ENCODE measurements around the gene PDK1. TPM values are rescaled to one million over a fixed set of nuclear protein-coding genes. Genes with fewer than 3 reads are reported as not detected.

Gene PDK1
- total and polyA plus RNA-seq, 4 donors, result 2.9 to 20.9 (median 8.6) TPM

DNA sequence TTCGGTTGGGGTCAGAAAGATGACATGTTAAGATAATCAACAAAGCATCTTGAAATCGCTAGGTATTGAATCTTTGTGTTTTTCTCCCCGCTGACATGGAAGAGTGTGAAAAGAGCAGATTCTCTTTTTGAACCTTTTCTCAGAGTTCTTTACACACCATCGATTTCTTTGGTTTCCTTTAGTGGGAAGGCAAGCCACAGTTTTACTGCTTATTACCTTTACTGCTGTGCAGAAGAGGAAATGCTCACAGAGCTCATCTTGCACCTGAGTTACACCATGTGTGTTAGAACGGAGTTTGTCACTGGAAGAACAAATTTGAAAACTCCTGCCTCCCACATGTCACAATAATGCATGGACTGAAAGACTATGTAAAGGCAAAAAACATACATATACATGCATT, 45.3 kb upstream of the PDK1 start:
- H3K27ac ChIP-seq (ENCODE audit: low read depth in 1 of 2, low read length in 1 of 2), result no peak overlapping the region
- no peak for ATAC-seq (ENCODE audit: insufficient read depth, low FRiP score)
- 50 to 90% methylated on average over 5 of the region's 5 CpGs for WGBS, 2 donors

GRCh38 chr2:172512810-172513523, 42.9 kb upstream of the PDK1 start:
- 89 to 95% methylated on average over 5 of the region's 5 CpGs for WGBS, 2 donors
- Histone ChIP-seq H3K36me3 (ENCODE audit: control insufficient read depth in 4 of 4, insufficient read depth in 4 of 4, low read length in 4 of 4) (no peaks in the 10 kb centered on the region), H3K9ac (ENCODE audit: insufficient read depth in 1 of 2, low read length in 2 of 2) (no peak overlapping the region), H3K27ac (ENCODE audit: low read depth in 1 of 2, low read length in 1 of 2) (no peak overlapping the region), H3K27me3 (ENCODE audit: control insufficient read depth in 3 of 3, insufficient read depth in 3 of 3, low read length in 2 of 3) (no peaks in the 10 kb centered on the region), H3K9me3 (ENCODE audit: control insufficient read depth in 4 of 4, insufficient read depth in 3 of 4, low read length in 3 of 4) (peaks cover 0 to 12% (median 8%) of the 10 kb centered on the region in 4 donors), H3K4me3 (no peak overlapping the region), H3K4me1 (ENCODE audit: control insufficient read depth in 5 of 5, insufficient read depth in 5 of 5, low read length in 5 of 5) (no peaks in the 10 kb centered on the region)
- ATAC-seq (ENCODE audit: insufficient read depth, low FRiP score), result no peak
- DNase-seq, result no peak
- TF ChIP-seq, protein P1, sequence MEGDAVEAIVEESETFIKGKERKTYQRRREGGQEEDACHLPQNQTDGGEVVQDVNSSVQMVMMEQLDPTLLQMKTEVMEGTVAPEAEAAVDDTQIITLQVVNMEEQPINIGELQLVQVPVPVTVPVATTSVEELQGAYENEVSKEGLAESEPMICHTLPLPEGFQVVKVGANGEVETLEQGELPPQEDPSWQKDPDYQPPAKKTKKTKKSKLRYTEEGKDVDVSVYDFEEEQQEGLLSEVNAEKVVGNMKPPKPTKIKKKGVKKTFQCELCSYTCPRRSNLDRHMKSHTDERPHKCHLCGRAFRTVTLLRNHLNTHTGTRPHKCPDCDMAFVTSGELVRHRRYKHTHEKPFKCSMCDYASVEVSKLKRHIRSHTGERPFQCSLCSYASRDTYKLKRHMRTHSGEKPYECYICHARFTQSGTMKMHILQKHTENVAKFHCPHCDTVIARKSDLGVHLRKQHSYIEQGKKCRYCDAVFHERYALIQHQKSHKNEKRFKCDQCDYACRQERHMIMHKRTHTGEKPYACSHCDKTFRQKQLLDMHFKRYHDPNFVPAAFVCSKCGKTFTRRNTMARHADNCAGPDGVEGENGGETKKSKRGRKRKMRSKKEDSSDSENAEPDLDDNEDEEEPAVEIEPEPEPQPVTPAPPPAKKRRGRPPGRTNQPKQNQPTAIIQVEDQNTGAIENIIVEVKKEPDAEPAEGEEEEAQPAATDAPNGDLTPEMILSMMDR (IDR thresholded peaks at IDR 0.05; ENCODE audit: control extremely low read depth, extremely low read depth), result no peak

More for the DNA sequence above, 45.3 kb upstream of the PDK1 start:
- peaks cover 0 to 12% (median 8%) of the 10 kb centered on the region in 4 donors for H3K9me3 ChIP-seq (ENCODE audit: control insufficient read depth in 4 of 4, insufficient read depth in 3 of 4, low read length in 3 of 4)
- H3K4me1 ChIP-seq (ENCODE audit: control insufficient read depth in 5 of 5, insufficient read depth in 5 of 5, low read length in 5 of 5), result no peaks in the 10 kb centered on the region
- H3K36me3 ChIP-seq (ENCODE audit: control insufficient read depth in 4 of 4, insufficient read depth in 4 of 4, low read length in 4 of 4), result no peaks in the 10 kb centered on the region
- H3K4me3 ChIP-seq, result no peak overlapping the region
- H3K27me3 ChIP-seq (ENCODE audit: control insufficient read depth in 3 of 3, insufficient read depth in 3 of 3, low read length in 2 of 3), result no peaks in the 10 kb centered on the region
- H3K9ac ChIP-seq (ENCODE audit: insufficient read depth in 1 of 2, low read length in 2 of 2), result no peak overlapping the region
- TF ChIP-seq, protein P1 (IDR thresholded peaks at IDR 0.05; ENCODE audit: control extremely low read depth, extremely low read depth), result no peak
- no peak for DNase-seq

- peaks cover 0 to 12% (median 8%) of the 10 kb centered on the region in 4 donors for H3K9me3 ChIP-seq (ENCODE audit: control insufficient read depth in 4 of 4, insufficient read depth in 3 of 4, low read length in 3 of 4)
- TF ChIP-seq, protein P1 (IDR thresholded peaks at IDR 0.05; ENCODE audit: control extremely low read depth, extremely low read depth), result no peak
These were observed 42.4 kb upstream of the PDK1 start for GRCh38 chr2:172513524-172513900.

More at GRCh38 chr2:172513524-172513900, 42.4 kb upstream of the PDK1 start:
- Histone ChIP-seq H3K27ac (ENCODE audit: low read depth in 1 of 2, low read length in 1 of 2) (no peak overlapping the region), H3K27me3 (ENCODE audit: control insufficient read depth in 3 of 3, insufficient read depth in 3 of 3, low read length in 2 of 3) (no peaks in the 10 kb centered on the region), H3K36me3 (ENCODE audit: control insufficient read depth in 4 of 4, insufficient read depth in 4 of 4, low read length in 4 of 4) (no peaks in the 10 kb centered on the region), H3K9ac (ENCODE audit: insufficient read depth in 1 of 2, low read length in 2 of 2) (no peak overlapping the region), H3K4me1 (ENCODE audit: control insufficient read depth in 5 of 5, insufficient read depth in 5 of 5, low read length in 5 of 5) (no peaks in the 10 kb centered on the region), H3K4me3 (no peak overlapping the region)
- 85 to 91% methylated on average over 6 of the region's 6 CpGs for WGBS, 2 donors
- no peak for ATAC-seq (ENCODE audit: insufficient read depth, low FRiP score)
- DNase-seq, result no peak
